Stimulated activated CD4-positive, alpha-beta T cell treated with anti-CD3 and anti-CD28 coated beads, TNF-alpha, amount 100 ng/mL, for 24 hours (primary cell): ENCODE measurements around the gene RIOK3.

Experiments
- DNase-seq, 3 experiments: peaks; one replicate each; pipeline ENCODE4 v3.0.0-alpha.2; 2020; ENCODE audit warnings: low read depth in 3 of 3

Gene RIOK3

DNA sequence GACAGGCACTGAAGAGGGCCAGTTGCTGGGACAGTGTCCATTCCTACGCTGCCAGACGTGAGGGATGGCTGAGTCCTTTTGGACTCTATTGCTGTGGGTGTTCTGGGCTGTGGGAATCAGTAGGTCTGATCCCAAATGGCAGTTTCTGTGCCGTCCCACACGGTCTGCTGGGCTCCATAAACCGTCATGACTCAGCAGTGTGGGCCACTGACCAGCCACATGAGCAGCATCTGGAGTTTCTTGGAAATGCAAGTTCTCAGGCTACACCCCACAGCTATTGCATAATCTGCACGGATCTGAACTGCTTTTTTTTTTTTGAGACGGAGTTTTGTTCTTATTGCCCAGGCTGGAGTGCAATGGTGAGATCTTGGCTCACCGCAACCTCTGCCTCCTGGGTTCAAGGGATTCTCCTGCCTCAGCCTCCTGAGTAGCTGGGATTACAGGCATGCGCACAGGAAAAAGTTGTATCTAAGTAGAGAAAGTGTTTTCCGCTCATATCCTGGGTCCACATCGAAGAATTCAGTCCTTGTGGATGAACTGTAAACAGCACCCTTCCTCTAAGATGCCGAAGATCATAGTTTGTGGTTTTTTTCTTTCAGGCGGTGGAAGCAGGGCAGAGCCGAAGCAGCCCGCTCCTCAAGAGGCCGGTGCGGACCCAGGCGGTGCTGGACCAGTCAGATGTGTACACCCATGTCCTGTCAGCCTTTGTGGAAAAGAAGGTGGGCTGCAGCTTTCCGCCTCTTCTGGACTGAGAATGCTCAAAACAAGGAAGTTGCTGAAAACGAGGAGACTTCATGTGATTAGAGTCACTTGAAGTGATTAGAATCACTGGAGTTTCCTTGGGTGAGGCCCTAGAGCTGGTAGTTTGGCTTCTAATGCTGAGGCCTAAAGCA is 75.7 kb downstream of the RIOK3 start:
- no peak for DNase-seq

DNA sequence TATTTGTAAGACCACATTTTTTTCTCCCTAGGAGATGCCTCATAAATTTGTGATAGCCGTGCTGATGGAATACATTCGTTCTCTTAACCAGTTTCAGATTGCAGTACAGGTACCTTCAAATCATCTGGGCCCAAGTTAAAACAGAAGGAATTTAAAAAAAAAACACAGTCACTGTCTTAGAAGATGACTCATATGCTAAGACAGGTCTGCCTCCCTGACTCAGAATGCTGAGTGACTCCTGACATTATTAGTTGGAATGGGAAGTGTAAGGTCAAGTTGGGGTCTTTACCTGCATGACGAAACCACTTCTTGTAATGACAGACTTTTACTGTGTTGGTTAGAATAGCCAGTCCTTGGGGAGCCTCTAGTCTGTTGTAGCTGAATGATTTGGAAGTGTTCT is 76.5 kb downstream of the RIOK3 start:
- no peak for DNase-seq

DNA sequence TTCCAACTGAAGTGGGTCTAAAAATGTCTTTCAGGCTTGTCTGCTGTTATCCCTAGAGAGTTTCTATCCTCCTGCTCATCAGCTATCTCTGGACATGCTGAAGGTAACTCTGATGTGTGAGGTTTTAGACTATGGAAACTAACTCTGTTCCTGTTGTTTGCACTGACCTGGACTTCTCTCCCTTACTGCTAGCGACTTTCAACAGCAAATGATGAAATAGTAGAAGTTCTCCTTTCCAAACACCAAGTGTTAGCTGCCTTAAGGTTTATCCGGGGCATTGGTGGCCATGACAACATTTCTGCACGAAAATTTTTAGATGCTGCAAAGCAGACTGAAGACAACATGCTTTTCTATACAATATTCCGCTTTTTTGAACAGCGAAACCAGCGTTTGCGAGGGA is 77.1 kb downstream of the RIOK3 start:
- no peak for DNase-seq

GRCh38 chr18:23531912-23532311 is 78.8 kb downstream of the RIOK3 start:
- no peak for DNase-seq
